Erythroblast (primary cell): Measurements from ENCODE around the gene ADCY5.

Experiments
- GATA1 ChIP-seq: IDR thresholded peaks from 2 replicates; pipeline ENCODE4 v1.6.1; 2011; ENCODE audit warnings: low read depth, mild to moderate bottlenecking, control low read depth, low read length, moderate library complexity
- POLR2A ChIP-seq: IDR thresholded peaks from 2 replicates; pipeline ENCODE4 v1.6.1; 2011; ENCODE audit warnings: mild to moderate bottlenecking, low read length

GRCh38 chr3:123379041-123379830 is 69.7 kb downstream of the ADCY5 start:
- TF ChIP-seq POLR2A = no peak
- TF ChIP-seq GATA1 = no peak
